HG03432 (cell line): ENCODE results near the gene UNC5B.
"Not testable (repeated sequence)": the region's sequence is repeated elsewhere in the genome, so short reads cannot be mapped to it uniquely, and the experiment has no call there.

ENCODE experiments used
- ATAC-seq: cut with Tn5 transposase; IDR thresholded peaks from one replicate; pipeline ENCODE4 v1.9.1; 2021; ENCODE audit warnings: mild to moderate bottlenecking, moderate library complexity; ENCODE audit not compliant: unreplicated experiment

The UNC5B gene

GRCh38 chr10:71265618-71266146, 53.3 kb downstream of the UNC5B start:
- ATAC-seq: no peak

GRCh38 chr10:71266147-71266917, 54.0 kb downstream of the UNC5B start:
- no peak for ATAC-seq

GRCh38 chr10:71266918-71267442, 54.6 kb downstream of the UNC5B start:
- ATAC-seq: no peak

GRCh38 chr10:71267508-71268240, 55.3 kb downstream of the UNC5B start:
- no peak for ATAC-seq

- ATAC-seq: no peak
These were observed 55.9 kb downstream of the UNC5B start for GRCh38 chr10:71268247-71268691.

GRCh38 chr10:71268758-71269157, 56.4 kb downstream of the UNC5B start:
- ATAC-seq: no peak

GRCh38 chr10:71269301-71270288, 57.2 kb downstream of the UNC5B start:
- ATAC-seq: no peak

GRCh38 chr10:71270301-71271220, 58.2 kb downstream of the UNC5B start:
- ATAC-seq: no peak

- no peak for ATAC-seq
These were observed 59.3 kb downstream of the UNC5B start for GRCh38 chr10:71271662-71272055.

- ATAC-seq: no peak
These were observed 59.8 kb downstream of the UNC5B start for GRCh38 chr10:71272056-71272771.

- not testable (repeated sequence) for ATAC-seq
These were observed 60.6 kb downstream of the UNC5B start for GRCh38 chr10:71272974-71273373.

GRCh38 chr10:71273506-71273905, 61.1 kb downstream of the UNC5B start:
- ATAC-seq: no peak

- no peak for ATAC-seq
These were observed 62.8 kb downstream of the UNC5B start for GRCh38 chr10:71274901-71275796.

- no peak for ATAC-seq
These were observed 64.5 kb downstream of the UNC5B start for GRCh38 chr10:71276873-71277272.

GRCh38 chr10:71277914-71278665, 65.7 kb downstream of the UNC5B start:
- no peak for ATAC-seq

GRCh38 chr10:71278691-71279588, 66.6 kb downstream of the UNC5B start:
- ATAC-seq: no peak
